Neural cell (in vitro differentiated cells): ENCODE results near the gene CLPSL1.

Experiments
- CTCF ChIP-seq: fragments of 450-650 bp; IDR thresholded peaks from 2 replicates; pipeline ENCODE4 v1.5.1; 2014; ENCODE audit warnings: antibody characterized with exemption, mild to moderate bottlenecking, moderate library complexity; ENCODE audit not compliant: poor library complexity, severe bottlenecking
- EP300 ChIP-seq: fragments of 450-650 bp; conservative IDR thresholded peaks from 2 replicates; pipeline ENCODE4 v1.6.1; 2014; ENCODE audit warnings: antibody characterized with exemption, mild to moderate bottlenecking, moderate library complexity; ENCODE audit not compliant: poor library complexity, severe bottlenecking
- EZH2 ChIP-seq: fragments of 200-600, 300-800 bp; shearing (Covaris generic), sonication (generic); IDR thresholded peaks from 2 replicates; pipeline ENCODE4 v1.6.1; 2014; ENCODE audit warnings: antibody characterized with exemption, low read length, borderline replicate concordance, mild to moderate bottlenecking; ENCODE audit not compliant: insufficient read depth, poor library complexity, severe bottlenecking
- POLR2AphosphoS5 ChIP-seq: IDR thresholded peaks from 2 replicates; pipeline ENCODE4 v1.6.1; 2012
- RAD21 ChIP-seq: fragments of 450-650 bp; conservative IDR thresholded peaks from 2 replicates; pipeline ENCODE4 v1.6.1; 2014; ENCODE audit warnings: antibody characterized with exemption, mild to moderate bottlenecking, moderate library complexity
- SMC3 ChIP-seq: fragments of 450-650 bp; conservative IDR thresholded peaks from 2 replicates; pipeline ENCODE4 v1.6.1; 2014; ENCODE audit warnings: antibody characterized with exemption, mild to moderate bottlenecking, moderate library complexity; ENCODE audit not compliant: poor library complexity
- TAF1 ChIP-seq: IDR thresholded peaks from 2 replicates; pipeline ENCODE4 v1.6.1; 2012; ENCODE audit warnings: low read depth

- TF ChIP-seq EZH2: no peak
- no peak for TF ChIP-seq EP300
- no peak for TF ChIP-seq CTCF
- no peak for TF ChIP-seq RAD21
- no peak for TF ChIP-seq SMC3
- no peak for TF ChIP-seq POLR2AphosphoS5
- no peak for TF ChIP-seq TAF1
These were observed 6.7 kb downstream of the CLPSL1 start for GRCh38 chr6:35787266-35788218.
